Measurements from ENCODE around the gene FAM78A.
"Not testable (repeated sequence)": the region's sequence is repeated elsewhere in the genome, so short reads cannot be mapped to it uniquely, and the experiment has no call there.

FAM78A gene

DNA sequence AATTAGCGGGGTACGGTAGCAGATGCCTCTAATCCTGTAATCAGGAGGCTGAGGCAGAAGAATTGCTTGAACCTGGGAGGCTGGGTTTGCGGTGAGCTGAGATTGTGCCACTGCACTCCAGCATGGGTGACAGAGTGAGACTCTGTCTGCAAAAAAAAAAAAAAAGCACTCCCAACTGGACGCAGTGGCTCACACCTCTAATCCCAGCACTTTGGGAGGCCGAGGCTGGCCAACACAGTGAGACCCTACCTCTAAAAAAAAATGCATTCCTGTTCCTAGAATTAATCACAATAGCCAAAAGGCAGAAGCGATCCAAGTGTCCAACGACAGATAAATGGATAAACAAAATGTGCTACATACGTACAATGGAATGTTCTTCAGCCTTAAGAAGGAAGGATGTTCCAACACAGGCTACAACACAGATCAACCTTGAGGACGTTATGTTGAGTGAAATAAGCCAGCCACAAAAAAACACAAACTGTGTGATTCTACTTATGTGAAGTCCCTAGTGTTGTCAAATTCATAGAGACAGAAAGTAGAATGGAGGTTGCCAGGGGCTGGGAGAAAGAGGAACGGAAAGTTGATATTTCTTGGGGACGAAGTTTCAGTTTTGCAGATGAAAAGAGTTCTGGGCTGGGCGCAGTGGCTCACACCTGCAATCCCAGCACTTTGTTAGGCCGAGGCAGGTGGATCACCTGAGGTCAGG lies 13.8 kb downstream of the FAM78A start:
- no peak for DNase-seq

DNA sequence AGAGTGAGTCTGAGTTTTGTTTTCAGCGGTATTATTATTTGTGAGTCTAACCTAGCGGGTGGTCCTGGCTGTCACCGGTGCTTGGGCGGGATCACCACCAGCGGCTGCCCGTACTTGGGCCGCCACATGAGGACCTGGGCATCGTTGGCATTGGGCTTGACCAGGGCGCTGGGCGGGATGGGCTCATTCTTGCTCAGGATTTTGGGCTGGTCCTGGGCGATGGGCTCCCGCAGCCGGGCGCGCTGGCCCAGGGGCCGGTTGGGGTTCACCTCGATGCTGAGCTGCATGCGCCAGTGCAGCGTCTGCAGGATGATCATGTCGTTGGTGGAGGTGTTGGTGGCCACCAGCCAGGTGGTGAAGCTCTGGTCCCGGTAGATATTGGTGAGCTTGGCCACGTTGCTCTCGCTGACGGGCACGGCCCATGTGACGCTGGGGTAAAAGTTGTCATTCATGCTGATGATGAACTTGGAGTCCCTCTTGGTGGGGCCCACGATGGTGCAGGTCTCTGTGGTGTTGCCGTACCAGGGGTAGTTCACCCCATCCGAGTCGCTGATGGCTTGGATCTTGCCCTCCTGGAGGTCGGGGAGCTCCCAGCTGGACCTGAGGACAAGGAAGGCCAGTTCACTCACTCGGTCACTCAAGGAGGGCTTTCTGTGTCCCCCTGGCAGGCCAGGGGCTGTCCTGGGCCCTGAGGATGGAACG lies 15.4 kb downstream of the FAM78A start:
- no peak for DNase-seq

GRCh38 chr9:131259916-131260597 lies 16.3 kb downstream of the FAM78A start:
- no peak for DNase-seq

- no peak for DNase-seq
Observed at GRCh38 chr9:131259432-131259898, 16.8 kb downstream of the FAM78A start.

- no peak for DNase-seq
Observed at GRCh38 chr9:131258698-131259431, 17.4 kb downstream of the FAM78A start.

GRCh38 chr9:131258186-131258585 lies 18.1 kb downstream of the FAM78A start:
- no peak for DNase-seq

DNA sequence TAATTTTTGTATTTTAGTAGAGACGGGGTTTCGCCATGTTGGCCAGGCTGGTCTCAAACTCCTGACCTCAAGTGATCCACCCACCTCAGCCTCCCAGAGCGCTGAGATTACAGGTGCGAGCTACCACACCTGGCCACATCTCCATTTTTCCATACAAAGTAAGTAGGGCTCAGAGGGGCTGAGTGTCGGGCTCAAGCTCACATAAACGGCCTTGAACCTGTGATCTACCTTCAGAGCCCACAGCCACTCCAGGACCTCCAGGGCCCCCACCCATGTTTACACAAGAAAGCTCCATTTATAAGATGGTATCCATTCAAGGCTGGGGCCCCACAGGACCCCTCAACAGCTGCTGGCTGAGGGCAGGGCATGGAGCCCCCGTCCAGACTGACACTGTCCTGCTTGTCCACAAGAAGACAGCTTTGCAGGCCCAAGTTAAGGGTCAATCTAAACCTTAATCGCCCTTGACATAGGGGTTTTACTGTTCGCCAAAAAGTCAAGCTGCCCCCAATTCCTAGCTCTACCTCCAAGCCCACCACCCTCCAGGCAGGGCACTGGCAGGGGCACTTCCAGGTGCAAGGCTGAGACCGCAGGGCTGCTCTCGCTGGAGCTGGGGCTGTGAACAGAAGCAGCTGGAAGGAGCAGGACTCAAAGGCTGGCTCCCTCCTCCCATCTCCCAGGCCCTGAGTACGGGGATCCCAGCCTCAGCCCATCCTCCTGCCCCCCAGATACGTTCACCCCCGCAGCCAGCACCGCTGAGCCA lies 18.9 kb downstream of the FAM78A start:
- no peak for DNase-seq

- no peak for DNase-seq
Observed at GRCh38 chr9:131255676-131256197, 20.6 kb downstream of the FAM78A start.

DNA sequence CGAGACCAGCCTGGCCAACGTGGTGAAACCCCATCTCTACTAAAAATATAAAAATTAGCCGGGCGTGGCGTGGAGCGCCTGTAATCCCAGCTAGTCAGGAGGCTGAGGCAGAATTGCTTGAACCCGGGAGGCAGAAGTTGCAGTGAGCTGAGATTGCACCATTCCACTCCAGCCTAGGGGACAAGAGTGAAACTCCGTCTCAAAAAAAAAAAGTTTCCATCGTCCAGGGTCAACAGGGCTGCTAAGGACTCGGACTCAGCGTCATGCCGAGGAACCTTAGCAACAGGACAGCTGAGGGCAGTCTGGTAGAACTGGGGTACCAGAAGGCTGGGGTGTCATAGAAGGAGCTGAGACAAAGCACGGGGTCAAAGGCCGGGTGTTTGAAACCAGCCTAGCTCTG lies 21.7 kb downstream of the FAM78A start:
- no peak for DNase-seq

DNA sequence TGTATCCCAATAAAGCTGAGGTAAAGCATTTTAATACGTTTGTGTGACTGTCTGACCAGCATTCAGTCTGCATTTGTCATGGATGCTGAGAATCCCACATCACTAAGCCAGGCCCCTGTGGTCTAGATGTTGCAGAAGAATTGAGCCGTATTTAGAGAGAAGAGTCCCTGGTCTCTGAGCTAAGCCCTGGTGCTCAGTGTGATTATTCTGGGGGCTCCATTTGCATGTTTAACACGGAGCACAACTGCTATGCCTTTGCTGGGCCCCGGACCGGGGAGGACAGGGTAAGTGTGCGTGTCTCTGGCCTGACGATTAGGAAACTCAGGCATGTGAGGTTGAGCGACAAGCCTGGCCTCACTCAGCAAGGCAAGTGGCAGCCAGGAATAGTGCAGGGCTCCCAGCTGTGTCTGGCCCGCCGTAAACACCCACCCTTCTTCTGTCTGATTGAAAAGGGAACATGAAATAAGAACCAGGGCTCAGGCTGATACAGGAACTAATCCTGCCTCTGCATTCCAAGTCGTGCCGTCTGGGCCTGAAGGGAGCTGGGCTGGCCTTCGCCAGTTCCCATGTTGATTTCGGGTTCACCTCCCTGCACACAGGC lies 22.3 kb downstream of the FAM78A start:
- no peak for DNase-seq

DNA sequence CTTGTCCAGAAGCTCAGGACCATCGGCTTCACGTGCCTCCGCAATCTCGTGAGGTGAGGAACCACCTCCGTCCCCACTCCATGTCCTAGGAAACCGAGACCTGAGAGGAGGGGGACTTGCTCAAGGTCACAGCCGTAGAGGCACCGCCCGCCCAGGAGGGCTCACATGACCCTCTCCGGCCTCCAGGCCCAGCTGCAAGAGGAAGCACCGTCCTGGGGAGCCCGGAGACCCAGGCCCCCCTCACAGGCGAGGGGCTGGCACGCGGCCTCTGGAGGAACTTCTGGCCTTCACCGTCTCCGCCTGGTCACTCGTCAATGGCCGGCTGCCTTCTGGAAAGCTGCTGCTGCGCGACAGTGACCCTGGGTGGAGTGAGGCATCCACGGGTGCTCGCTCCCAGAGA lies 24.2 kb downstream of the FAM78A start:
- no peak for DNase-seq

GRCh38 chr9:131246618-131247017 lies 29.7 kb downstream of the FAM78A start:
- DNase-seq = no peak

DNA sequence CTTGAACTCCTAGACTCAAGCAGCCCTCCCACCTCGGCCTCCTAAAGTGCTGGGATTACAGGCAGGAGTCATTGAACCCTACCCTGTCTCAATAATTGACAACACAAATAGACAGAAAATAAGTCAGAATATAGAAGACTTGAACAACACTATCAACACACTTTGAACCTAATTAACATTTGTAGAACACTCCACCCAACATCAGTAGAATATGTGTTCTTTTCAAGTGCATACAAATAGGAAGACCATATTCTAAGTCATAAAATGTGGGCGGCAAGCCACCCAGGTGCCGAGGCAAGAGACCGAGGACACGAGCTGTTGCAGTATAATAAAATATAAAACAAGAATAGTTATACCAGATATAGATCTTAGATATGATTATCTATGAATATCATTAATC lies 32.0 kb downstream of the FAM78A start:
- DNase-seq = not testable (repeated sequence)

DNA sequence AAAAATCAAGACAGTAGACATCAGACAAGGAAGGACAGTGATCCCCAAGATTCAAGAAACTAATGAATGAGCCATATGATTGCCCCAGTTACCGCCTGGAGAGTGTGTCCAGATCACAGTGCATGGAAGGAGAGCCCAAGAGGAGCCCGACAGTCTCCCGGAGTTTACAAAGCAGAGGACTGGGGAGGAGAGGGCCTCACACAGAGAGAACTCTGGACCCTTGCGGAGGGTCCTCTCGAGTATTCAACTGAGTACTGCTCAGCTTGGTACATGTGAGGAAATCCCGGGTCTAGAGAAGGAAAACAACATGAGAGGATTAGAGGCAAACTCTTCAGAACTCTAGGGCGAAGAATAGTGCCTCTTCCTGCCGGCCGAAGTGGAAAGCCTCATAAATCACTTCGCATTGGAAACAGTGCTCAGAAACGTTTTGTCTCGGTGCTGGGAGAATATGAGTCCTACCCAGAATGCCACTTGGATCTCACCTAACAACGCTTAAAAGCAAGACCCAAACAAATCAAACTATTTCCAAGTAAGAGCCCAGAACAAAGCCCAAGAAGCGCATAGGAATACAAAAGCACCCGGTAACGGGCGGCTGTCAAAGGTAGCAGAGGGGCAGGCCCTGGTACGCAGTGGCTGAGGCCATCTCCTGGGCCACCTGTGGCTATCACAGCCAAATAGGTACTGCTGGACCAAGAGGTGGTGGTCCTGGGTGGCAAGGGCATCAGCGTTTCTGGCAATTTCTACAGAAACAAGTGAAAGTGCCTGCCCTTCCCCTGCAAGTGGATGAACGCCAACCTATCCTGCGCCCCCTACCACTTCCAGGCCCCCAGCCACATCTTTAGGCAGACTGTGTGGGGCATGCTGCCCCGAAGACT lies 36.0 kb downstream of the FAM78A start:
- no peak for DNase-seq

DNA sequence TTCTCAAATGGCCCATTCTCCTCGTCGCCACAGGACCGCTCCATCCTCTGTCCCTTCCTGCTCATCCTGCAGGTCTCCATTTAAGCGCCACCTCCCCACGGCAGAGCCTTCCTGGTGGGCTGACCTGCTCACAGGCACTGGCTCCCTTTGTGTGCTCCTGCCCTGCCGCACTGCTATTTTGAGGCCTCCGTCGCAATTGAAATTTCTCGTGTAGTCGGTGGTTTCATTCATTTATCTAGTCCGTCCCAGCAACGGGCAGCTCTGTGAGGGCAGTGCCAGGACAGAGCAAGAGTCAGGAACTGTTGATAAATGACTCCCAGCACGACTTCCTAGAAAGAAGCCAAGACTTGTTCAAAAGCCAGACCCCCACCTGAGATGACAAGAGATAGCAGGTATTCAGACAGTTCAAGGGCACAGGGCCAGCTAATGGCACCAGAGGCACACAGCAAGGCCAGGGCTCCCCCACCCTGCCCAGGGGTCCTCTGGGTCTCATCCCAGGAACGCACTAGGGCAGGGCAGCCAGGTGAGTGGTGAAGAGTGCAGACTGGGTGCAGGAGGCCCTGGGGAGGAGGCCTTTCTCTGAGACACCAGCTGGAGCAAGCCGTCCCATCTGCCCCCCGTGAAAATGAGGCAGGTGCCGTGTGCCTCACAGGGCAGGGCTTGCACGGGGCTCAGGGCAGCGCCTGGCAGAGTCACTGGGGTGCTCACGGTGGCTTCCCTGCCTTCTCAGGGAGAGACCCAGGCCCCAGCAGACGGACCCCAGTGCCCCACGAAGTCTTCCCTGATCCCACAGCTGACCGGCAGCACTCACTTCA lies 36.9 kb downstream of the FAM78A start:
- no peak for DNase-seq

- DNase-seq = no peak
Observed at GRCh38 chr9:131238402-131239021, 37.8 kb downstream of the FAM78A start.

DNA sequence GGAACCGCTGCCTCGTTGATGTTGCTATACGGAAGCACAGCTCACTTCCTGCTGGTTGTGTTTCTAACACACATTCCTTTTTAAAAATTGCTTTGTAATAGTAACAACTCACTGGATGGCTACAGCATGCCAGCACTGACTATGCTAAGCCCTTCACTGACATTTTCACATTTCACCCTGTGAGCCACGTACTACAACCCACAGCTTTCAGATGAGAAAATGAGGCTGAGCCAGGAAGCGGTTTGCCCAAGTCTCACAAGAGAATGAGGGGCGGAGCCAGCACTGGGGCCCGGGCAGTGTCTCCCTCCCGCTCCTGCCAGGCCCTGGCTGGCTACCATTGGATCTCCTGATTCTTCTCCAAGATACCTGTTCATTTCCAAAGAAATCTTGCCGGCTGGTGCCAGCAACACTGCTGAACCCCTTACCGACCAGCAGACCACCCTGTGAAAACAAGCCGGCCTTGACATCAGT lies 38.3 kb downstream of the FAM78A start:
- DNase-seq = peak; percentile 82 to 87

DNA sequence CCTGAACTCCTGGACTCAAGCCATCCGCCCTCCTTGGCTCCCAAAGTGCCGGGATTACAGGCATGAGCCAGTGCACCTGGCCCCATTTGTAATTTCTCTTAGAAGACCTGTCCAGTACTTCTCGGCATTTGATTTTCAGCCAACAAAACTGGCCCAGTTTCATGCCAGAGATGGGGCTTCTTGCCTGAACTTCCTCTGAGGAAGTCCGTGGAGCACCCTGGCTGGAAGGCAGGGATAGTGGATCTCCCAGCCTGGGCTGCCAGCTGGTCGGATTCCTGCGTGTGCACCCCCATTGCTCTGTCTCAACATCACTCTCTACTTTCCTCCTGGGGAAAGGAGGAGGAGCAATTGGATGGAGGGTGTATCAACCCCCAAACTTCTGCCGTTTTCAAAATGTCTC lies 39.0 kb downstream of the FAM78A start:
- no peak for DNase-seq

DNA sequence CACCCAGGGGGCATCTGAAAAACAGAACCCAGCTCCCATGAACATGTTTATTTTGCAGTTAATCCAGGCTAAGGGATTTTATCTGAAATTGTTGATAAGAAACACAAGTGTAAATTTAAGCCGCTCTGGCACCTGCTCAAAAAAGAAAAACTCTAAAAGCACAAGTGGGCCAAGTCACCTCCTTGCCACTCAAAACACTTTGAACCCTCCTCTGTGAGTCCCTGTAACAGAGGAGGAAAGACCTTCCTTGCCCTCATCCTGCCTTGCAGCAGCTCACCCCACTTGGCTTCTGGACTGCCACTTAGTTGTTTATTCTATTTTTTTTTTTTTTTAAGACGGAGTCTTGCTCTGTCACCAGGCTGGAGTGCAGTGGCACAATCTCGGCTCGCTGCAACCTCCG lies 39.5 kb downstream of the FAM78A start:
- DNase-seq = no peak
